GOT3 (cell line): Measurements from ENCODE around the gene MGLL.

Experiments
- DNase-seq: peaks from one replicate; lab custom pipeline; 2025; ENCODE audit warnings: mixed read lengths; lab: John Stamatoyannopoulos, UW

The MGLL gene

DNA sequence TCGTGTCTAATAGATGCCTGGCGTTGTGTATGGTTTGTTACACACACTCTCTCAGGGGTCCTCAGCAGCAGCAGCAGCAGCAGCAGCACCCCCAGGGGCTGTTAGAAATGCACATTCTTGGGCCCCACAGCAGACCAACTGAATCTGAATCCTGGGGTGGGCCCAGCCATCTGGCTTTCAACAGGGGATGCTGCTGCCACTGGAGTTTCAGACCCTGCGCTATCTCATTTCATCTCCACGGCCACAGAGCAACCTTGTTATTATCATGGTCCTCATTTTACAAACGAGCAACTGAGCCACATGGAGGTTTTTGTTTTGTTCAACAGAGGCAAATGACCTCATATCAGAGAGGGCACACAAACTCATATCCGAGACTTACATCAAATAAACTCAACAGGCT, 47.7 kb downstream of the MGLL start:
- no peak for DNase-seq

DNA sequence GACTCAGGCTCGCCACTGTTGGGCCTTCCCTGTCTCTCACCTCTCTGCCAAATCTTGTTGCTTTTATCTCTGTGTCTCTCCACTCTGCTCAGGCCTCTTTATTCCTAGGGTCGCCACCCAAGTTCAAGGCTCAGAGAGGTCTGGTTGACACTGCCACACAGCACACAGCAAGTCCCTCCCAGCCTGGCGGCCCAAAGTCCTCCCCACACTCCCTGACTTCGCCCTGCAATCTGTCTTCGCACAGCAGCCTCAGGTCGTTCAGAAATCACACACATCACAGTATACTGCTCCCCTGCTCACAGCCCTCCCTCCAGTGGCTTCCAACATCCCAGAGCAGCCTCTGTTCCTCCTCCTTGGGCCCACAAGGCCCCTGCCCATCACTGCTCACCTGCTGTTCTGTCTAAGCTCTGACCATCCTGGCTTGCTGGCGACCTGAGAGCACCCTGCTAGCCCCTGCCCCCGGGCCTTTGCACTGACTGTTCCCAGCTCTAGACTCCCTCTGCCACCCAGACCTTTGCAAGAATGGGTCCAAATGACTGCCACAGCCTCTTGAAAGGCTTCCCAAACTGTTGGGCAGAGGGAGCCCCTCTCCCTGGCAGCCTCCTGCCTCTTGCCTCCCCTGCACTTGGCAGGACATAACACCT, 48.4 kb downstream of the MGLL start:
- no peak for DNase-seq

DNA sequence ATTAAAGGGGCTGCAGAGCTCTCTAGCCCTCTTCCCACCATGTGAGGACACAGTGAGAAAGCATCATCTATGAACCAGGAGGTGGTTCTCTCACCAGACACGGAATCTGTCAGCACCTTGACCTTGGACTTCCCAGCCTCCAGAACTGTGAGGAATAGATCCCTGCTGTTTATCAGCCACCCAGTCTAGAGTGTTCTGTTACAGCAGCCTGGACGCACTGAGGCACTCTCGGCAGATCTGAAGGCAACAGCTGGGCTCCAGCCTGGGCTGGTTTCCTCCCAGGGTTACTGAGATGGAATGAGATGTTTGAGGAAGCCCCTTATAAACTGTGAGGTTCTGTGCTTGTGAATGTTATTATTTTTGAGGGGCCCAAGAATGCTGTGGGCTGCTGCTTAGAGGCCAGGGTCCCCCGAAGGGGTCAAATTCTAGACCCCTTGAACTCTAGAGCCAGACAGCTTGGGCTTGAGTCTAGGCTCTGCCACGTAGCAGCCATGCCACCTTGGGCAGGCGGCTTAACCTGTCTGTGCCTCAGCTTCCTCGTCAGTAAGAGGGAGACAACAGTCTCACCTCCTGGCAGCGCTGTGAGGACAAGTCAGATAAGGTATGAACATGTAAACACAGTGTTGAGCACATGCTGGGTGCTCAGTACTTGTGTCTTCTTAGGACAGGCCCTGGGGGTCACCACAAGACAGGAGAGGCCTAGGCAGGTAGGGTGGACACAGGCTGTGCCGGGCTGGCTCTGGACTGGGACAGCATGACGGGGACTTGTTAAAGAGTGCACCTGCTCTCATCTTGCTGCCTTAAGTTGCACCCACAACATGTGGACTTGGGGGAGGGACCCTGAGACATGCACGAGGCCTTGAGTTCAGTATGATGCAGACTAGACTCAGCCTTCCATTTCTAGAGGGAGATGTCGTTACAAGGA, 49.2 kb downstream of the MGLL start:
- no peak for DNase-seq

DNA sequence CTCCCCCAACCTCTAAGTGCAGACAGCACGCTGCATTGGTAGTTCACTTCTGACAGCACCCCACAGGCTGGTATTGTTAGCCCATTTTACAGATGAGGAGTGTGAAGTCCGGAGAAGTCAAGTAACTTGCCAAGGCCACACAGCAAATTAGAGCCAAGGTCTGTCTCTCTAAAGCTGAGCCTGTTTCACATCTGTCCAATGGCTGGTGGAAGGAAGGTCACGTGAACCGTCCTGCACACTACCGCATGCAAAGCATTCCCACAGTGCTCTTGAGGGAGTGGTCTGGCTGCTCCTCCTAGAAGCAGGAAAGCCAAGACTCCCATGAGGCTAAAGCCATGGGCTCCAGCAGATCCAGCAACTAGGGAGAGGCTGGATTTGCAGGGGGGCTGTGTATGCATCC, 50.0 kb downstream of the MGLL start:
- no peak for DNase-seq

DNA sequence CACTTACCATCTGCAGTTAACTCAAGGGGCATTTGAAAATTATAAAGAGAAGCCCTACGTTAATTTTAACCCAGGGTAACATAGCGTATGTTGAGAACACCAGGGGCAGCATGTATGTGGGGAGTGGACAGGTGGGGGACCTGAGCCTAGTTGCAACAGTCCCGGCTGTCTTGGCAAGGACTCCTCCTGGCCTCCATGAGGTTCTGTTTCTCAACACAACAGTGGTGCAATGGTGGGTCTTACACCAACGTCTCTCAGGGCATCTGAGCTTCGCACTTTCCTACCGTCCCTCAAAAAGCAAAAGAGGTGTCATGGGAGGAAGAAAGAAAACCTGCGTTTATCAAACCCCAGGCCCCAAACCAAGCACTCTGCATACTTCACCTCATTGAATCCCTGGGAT, 50.6 kb downstream of the MGLL start:
- DNase-seq: no peak

DNA sequence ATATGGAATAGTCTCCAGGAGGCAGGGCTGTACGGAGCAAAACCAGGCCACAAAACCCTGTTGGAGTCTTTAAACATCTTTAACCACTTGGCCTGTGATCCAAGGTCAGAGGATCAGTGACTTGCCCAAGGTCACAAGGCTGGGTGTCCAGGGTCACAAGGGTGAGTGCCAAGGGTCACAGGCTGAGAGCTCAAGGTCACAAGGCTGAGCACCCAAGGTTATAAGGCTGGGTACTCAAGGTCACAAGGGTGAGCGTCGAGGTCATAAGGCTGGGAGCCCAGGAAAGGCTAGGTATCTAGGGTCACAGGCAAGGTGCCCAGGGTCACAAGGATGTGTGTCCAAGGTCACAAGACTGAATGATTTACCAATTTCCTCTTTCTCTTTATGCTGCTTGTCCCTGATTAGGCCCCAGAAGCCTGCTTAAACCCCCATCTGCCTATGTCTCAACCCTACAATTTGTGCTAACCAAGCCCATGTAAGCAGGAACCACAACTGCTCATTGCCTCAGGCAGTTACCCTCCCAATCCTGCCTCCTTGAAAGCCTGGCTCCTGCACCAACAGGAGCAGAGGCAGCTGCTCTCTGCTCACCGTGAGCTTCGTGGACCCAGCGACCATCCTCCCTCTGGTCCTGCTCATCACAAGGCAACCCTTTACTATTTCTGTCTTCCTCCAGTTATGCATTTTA, 51.5 kb downstream of the MGLL start:
- no peak for DNase-seq

DNA sequence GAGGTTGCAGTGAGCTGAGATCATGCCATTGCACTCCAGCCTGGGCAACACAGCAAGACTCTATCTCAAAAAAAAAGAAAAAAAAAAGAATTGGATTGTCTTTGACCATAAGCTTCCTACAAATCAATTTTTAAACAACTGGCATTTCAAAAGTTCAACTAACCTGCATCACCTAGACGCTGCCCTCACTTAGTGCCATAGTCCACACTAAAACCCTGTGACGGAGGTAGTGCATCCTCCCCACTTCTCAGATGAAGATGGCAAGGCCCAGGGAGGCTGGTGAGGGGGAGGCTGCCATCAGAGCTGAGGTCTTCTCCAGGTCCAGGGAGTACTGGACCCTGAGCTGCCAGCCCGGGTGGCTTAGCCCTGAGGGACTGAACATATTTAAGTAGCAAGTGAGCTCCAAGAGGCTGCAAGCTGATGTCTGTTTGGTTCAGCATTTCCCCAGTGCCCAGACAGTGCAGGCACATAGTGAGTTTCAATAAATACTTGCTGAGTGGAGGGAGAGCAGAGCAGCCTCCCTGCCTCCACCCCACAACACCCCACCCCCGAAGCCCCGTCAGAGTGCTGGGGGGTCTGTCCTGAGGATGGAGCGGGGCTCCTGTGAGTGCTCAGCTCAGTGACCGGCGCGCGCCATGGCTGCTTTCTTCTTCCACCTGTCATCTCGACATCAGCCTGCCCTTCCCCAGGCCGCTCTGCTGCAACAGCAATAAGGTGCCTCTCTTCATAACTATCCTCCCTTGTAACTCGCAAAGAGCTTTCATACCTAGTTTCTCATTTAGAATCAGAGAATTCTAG, 52.8 kb downstream of the MGLL start:
- no peak for DNase-seq

DNA sequence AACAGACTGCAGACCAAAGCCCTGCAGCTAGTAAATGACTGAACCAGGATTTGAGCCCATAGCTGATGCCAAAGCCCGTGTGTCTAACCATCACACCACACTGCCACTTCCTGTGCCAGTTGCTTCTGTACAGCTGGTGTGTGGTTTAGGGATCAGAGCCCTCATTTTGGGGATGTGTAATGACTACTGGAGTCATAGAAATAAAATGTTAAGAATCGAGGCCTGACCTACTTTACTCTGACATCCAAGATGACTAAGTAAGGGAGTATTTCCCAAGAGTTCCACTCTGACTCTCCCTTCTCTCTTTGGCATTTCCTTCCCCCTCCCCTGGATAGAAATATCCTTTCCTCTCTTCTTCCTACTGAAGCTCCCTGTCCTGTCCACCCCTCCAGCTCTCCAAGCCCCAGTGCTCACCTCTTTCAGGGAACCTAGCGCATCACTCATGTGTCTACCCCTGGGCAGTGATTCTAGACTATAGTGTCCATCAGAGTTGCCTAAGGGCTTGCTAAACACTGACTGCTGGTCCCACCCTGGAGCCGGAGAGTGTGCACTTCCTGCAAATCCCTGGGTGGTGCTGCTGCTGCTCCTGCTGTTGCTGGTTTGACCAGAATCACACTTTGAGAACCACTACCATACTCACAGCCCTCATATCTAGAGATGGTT, 53.8 kb downstream of the MGLL start:
- DNase-seq: no peak

DNA sequence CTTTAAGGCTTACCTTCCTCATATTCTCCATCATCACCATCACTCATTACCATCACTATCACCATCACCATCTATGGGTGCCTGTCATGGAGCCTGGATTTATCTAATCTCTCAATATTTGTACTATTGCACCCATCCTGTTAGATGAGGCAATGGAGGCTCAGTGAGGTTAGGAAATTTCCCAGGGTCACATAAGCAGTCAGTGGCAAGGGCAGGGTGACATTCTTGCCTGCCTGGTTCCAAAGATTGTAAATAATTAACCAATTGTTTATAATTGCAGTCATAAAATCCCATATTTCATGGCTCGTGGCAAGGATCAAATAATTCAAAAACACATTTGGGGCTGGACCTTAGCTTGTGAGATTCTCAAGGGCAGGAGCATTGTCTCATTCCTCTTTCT, 55.2 kb downstream of the MGLL start:
- no peak for DNase-seq

DNA sequence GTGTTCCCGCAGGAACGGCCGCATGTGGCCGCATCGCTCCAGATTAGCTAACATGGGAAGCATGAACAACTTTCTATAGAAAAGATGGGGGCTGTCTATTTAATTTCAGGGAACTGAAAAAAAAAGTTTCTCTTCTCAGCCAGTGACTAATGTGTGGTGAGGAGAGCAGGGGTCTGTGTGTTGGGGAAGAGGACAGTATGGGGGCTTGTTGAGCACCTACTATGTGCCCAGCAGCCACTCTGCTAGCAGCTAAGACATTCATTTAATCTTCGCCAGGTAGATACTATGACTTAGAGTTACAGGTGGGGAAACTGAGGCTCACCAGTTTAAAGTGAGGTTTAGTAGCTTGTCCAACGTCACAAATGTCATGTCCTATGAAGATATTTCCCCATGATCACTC, 56.6 kb downstream of the MGLL start:
- no peak for DNase-seq

DNA sequence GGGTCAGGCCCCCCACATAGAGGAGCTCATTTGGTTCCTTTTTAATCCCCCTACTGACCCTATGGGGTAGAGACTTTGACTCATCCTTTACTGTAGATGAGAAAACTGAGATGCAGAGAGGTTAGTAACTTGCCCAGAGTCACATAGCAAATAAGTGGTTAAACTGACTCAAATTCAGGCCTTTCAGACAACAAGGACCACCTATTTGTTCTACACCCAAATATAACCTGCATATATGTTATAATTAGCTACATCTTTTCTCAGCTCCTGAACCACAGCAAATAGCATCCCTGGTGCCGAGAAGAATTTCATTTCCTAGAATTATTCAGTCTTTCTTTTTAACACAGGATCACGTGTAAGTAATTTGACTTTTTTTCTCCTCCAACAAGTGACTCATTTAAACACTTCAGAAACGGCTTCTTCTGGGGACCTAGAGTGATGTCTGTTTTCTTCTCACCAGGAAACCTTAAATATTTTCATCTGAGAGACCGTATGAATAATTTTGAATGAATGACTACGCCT, 57.4 kb downstream of the MGLL start:
- no peak for DNase-seq

DNA sequence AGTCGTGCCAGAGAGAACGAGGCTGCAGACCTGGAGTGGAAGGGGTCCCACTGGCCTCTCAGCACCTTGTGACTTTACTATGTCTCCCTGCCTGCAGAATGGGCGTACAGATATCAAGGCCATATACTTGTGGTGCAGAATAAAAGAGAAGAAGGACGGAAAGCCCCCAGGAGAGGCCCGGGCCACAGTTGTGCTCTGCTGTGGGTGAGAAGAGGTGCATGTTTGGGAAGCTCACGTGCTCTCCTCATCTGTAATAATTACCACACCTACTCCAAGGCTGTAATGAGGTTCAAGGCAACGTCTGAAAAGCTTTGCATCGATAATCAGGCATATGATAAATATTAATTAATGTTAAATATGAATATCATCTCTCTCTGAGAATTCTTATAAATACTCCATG, 58.0 kb downstream of the MGLL start:
- DNase-seq: no peak

DNA sequence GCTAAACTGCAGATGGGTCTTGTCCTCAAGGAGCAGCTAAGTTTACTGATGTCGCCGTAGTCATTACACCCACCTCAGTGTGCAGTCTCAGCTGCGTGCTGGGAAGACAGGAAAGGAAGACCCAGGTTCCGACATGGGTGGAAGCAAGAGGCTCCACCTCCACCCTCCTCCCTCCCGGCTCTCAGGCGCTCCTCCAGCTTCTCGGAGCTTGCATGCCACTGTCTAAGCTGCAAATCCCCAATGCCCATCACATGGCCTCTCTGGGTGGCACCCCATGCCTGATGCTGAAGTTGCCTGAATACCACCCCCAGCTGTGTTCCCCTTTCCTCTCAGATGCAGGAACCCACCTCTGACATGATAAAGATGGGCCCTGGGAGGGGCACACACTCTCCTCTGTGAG, 58.5 kb downstream of the MGLL start:
- DNase-seq: no peak

DNA sequence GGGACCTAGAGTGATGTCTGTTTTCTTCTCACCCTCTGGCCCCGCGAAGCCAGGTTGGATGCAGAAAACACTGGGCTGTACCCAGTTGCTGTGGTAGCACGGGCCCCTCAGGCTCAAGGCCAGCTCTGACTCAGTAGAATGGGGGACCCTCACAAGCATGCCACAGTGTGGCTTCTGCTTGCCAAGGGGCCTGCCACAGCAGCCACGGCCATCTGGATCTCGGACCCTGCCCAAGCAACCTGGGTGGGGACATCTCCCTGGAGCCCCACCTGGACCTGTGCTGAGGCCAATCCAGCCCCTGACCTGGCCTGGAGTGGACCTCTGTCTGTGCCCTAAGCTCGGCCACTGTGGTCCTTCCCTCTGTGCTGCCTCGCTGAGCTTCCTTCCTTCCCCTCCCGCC, 59.0 kb downstream of the MGLL start:
- DNase-seq: no peak

DNA sequence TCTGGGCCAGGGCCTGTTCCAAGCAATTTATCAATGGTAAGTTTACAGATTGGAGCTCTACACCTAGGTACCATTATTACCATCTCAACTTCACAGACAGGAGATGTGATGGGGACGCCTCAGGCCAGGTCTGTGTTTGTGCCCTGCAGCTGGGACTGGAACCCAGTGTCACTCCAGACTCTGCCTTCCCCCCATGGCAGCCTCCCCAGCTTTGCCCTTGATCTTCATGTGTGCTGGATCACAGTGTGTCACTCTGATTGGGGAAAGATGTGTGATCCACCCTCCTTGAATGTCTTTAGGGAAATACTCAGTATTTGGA, 59.6 kb downstream of the MGLL start:
- no peak for DNase-seq

DNA sequence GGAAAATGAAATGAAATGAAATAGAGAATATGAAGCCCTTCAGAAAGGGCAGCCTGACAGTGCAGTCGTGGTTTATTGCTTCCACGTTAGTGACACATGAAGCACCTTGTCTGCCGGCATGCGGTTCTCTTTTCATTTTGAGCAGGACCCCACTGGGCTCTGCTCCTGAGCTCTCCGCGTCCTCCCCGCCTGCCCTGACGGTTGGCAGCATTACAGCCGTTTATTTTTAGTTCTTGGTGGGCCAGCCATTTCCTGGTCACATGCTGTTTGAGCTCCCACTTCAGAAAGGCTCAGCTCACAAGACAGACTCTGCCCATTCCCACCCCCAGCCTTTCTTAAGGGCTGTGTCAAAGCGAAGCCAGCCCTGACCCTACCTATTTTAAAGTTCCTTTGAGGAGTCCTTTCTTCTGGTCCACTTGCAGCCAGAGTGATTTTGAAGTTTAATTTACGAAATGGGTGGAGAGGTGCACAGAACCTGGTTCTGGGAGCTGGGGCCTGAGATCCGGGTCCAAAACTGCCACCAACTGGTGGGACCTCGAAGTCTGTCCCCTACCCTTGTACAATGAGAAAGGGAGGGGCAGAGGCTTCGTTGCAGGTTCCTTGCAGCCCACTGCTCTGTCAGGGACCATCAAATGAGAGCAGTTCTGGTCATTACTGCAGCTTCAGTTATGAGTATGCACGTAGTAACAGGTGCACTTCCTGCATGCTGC, 60.1 kb downstream of the MGLL start:
- DNase-seq: no peak

DNA sequence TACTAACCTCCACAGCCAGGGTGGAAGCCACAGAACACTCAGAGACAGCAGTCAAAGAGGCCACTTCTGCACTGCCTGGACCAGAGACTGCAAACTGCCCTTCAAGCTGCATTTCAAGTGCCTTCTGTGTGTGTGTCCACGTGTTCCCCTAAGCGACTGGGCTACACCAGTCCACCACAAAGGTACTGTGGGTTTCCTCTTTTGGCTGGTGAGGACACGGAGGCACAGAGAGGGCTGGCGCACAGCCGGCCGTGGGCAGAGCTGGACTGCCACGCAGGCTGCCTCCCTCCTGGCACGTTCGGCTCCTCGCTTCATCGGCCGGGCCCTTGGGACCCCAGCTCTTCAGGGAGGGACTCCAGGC, 60.9 kb downstream of the MGLL start:
- no peak for DNase-seq

DNA sequence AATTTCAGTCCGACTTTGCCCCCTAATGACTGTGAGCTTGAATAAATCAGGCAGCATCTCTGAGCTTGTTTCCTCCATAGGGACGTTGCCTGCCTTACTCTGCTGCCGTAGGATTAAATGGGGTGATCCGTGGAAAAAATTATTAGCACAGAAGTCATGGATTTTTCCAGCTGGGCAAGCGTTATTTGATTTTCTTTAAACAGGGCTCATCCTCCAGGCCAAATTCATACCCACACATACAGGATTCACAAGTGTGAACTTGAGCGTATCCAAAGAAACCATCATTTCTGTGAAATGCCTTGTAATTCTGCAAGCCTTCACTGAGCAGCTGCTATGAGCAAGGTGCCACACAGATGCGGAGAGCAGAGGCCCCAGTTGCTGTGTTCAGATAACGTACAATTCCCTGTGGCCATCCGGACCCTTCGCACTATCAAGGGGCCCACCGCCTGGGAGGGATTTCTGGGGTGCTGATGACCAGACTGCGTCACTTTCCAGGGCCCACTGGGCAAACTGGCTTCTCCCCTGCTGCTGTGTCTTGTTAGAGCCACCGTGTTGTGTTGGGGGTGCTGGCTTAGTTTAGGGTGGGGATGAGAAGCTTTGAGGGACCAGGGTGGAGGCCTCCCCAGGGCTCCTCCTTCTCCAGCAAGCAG, 61.4 kb downstream of the MGLL start:
- no peak for DNase-seq

DNA sequence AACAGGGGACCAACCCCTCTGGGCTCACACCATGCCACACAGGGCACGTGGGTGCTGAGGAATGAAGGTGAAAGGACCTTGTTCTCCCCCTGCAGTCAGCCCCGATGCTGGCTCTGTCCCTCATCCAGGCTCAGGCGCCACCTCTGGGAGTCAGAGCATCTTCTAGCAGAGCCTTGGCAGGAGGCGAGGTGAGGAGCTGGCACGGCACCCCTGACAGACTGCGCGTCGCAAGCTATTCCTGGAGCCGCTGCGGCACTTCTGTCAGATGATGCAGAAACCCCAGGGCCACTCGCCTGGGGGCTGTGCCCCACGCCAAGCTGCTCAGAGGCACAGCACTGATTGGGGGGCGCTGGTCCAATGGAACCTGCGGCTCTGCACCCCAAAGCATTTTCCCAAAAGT, 62.0 kb downstream of the MGLL start:
- DNase-seq: no peak

DNA sequence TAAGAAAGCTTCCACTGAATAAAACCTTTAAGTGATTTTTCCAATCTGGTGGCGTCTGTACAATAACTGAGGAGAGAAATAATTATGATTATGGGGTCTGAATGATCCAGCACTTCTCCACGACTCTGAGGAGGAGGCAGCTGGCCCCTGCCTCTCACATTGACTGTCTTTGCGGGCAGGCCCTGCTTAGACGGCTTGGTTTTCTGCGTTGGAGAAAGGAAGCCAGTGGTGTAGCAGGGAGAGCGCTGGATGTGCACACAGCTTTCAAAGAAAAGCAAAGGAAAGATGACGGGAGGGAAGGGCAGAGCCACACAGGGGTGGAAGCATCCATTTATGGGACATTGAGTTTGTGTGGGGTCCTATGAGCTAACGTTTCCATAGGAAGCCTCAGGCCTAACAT, 62.5 kb downstream of the MGLL start:
- DNase-seq: no peak

DNA sequence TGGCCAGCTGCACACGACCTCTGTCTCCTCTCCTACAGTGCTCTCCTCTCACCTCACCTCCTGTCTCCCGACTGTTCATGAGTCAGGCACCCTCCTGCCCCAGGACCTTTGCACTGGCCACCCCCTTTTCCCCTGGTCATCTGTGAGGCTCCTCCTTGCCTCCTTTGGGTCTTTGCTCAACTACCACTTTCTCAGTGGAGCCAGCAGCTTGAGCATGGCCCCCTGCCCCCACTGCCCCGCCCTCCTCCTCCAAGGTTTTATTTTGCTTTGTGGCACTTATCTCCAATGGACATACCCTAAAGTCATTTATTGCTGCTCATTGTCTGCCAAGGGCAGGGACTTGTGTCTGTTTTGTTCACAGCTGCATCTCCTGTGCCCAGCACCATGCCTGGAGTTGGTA, 64.3 kb downstream of the MGLL start:
- DNase-seq: no peak
